EL (cell line): Measurements from ENCODE around the gene PKD2.

ENCODE experiments used
- DNase-seq: peaks from one replicate; pipeline ENCODE4 v3.0.0-alpha.2; 2016

Gene PKD2

GRCh38 chr4:88007304-88008121 lies at the start of gene PKD2:
Gene PKD2 (plus strand): TSS chr4:88007635. CDS start chr4:88007734, 99 bp downstream.
- DNase-seq = peak; percentile 82

GRCh38 chr4:87961993-87962392 lies 45.4 kb upstream of the PKD2 start:
- peak; percentile 59 for DNase-seq

GRCh38 chr4:87962398-87963146 lies 44.9 kb upstream of the PKD2 start:
- DNase-seq = no peak

- DNase-seq = no peak
These were observed 41.9 kb upstream of the PKD2 start for GRCh38 chr4:87965501-87965975.

- no peak for DNase-seq
These were observed 41.3 kb upstream of the PKD2 start for GRCh38 chr4:87966095-87966496.

GRCh38 chr4:87967193-87967592 lies 40.2 kb upstream of the PKD2 start:
- no peak for DNase-seq

GRCh38 chr4:87970121-87970520 lies 37.3 kb upstream of the PKD2 start:
- no peak for DNase-seq

GRCh38 chr4:87971866-87972265 lies 35.6 kb upstream of the PKD2 start:
- no peak for DNase-seq

- DNase-seq = peak; percentile 94
These were observed 33.9 kb upstream of the PKD2 start for GRCh38 chr4:87973283-87974169.

- no peak for DNase-seq
These were observed 32.5 kb upstream of the PKD2 start for GRCh38 chr4:87974856-87975462.

GRCh38 chr4:87975466-87975865 lies 32.0 kb upstream of the PKD2 start, which contains the start of gene SPP1:
Gene SPP1 (plus strand): TSS chr4:87975714. CDS start chr4:87976896, 1,182 bp downstream.
- peak; percentile 45 for DNase-seq

- DNase-seq = no peak
These were observed 29.7 kb upstream of the PKD2 start for GRCh38 chr4:87977521-87978278.

GRCh38 chr4:87978681-87979080 lies 28.8 kb upstream of the PKD2 start:
- peak; percentile 36 for DNase-seq

- no peak for DNase-seq
These were observed 27.6 kb upstream of the PKD2 start for GRCh38 chr4:87979810-87980209.

- DNase-seq = no peak
These were observed 25.9 kb upstream of the PKD2 start for GRCh38 chr4:87981486-87981885.

- no peak for DNase-seq
These were observed 25.4 kb upstream of the PKD2 start for GRCh38 chr4:87982036-87982435.

- DNase-seq = peak; percentile 59
These were observed 24.9 kb upstream of the PKD2 start for GRCh38 chr4:87982446-87983010.

- no peak for DNase-seq
These were observed 23.4 kb upstream of the PKD2 start for GRCh38 chr4:87983996-87984395.

- DNase-seq = peak; percentile 68
These were observed 22.1 kb upstream of the PKD2 start for GRCh38 chr4:87985097-87985886.

GRCh38 chr4:87985887-87986200 lies 21.6 kb upstream of the PKD2 start:
- DNase-seq = no peak

- no peak for DNase-seq
These were observed 20.9 kb upstream of the PKD2 start for GRCh38 chr4:87986508-87986907.
